ENCODE results near the gene PIK3IP1.

GRCh38 chr22:31337178-31337577, 44.9 kb upstream of the PIK3IP1 start:
- TF ChIP-seq CTCF (IDR thresholded peaks at IDR 0.05; ENCODE audit: poor library complexity) (no peak), EZH2phosphoT487 (IDR thresholded peaks at IDR 0.05; ENCODE audit: low read depth, severe bottlenecking, unreplicated experiment) (no peak)

All from hepatocyte (in vitro differentiated cells).